ENCODE data around the gene CPO. TPM values are rescaled to one million over a fixed set of nuclear protein-coding genes. Genes with fewer than 3 reads are reported as not detected.
"Not testable (repeated sequence)": the region's sequence is repeated elsewhere in the genome, so short reads cannot be mapped to it uniquely, and the experiment has no call there.

The CPO gene
- 1.1 TPM in 1 of 2 replicates, not detected in the other for total RNA-seq

- no peak for DNase-seq (ENCODE audit: low read depth)
Measured at GRCh38 chr2:206939340-206939739, at the start of gene CPO. TSS of gene CPO (plus strand) at chr2:206939518. CDS start at chr2:206939600, 82 bp downstream.

DNA sequence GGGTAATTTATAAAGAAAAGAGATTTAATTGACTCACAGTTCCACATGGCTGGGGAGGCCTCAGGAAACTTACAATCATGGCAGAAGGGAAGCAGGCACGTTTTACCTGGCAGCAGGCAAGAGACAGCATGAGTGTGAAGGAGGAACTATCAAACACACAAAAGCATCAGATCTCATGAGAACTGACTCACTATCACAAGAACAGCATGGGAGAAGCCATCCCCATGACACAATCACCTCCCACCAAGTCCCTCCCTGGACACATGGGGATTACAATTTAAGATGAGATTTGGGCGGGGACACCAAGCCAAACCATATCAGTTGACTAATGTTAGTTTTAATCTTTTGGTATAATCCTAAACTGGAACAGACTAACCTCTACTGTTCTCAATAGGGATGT lies 49.1 kb upstream of the CPO start:
- no peak for DNase-seq (ENCODE audit: low read depth)

GRCh38 chr2:206890926-206891325 lies 48.4 kb upstream of the CPO start:
- no peak for DNase-seq (ENCODE audit: low read depth)

DNA sequence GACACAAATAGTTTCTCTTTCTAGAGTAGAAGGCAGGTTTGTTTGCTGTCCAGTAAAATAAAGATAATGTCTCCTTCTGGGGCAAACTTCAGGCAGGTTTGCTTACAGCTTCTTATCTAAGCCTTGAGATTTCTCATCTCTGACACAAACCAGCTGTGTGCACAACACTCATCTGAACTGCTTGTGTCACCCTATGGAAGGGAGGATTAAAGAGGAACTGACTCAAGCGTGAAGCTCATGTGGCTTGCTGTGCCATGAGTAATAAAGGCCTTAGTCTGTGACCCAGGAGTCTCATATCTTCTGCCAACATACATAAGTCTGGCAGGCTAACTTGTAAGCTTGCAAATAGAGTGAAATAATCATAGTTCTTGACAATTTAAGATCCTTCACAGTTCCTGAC lies 24.2 kb upstream of the CPO start:
- peak; percentile 91 for DNase-seq (ENCODE audit: low read depth)

DNA sequence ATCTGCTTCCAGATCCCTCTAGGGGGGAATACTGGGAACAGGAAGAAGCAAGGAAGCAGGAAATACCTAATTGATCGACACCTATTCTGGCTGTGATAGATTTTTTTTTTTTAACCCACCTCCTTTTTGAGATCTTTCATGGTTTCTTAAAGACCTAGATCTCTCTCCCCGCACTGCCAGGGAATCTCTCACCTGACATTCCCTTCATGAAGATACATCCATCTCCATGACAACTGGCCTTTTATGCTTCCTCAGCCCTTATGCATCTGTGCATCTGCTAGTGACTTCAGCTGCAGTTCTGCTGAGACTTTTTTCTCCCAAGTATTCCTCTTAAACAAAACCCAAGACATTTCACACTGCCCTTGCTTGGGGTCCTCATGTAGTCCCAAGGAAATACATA lies 21.1 kb upstream of the CPO start:
- DNase-seq (ENCODE audit: low read depth), result no peak

DNA sequence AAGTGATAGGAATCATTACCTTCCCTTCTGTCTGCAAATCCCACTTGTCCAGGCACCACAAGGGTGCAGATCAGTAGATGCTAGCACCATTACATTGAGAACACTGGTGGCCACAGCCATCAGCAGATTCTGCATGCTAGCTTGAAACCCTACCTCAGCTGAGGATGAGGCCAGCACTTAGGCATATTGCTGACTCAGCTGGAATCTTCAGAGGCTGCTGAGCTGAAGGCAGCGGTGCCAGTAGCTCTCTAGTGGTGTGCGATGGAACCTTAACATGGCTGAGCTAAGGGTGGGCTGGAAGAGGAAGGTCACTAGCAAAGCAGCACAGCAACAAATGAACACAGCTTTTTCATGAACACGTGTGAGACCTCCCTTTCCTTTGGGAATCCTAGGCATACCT lies 19.0 kb upstream of the CPO start:
- no peak for DNase-seq (ENCODE audit: low read depth)

DNA sequence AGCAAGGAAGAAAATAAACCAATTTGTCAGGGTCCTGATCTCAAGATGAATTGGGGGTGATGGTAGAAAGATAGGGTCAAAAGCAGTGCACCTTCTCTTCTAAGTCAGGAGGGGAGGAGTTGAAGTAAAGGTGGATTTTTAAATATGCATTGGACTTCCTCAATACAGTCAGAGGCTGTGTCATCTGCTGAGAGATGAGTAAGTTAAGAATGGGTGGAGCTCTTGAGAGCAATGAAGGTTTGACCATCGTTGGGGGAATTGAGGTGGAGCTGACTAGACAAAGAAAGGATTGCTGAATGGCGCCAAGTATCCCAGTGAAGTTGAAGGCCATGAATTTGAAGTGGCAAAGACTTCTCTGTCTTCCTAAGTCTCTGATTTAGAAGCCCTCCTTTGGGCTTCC lies 18.4 kb upstream of the CPO start:
- DNase-seq (ENCODE audit: low read depth), result no peak

DNA sequence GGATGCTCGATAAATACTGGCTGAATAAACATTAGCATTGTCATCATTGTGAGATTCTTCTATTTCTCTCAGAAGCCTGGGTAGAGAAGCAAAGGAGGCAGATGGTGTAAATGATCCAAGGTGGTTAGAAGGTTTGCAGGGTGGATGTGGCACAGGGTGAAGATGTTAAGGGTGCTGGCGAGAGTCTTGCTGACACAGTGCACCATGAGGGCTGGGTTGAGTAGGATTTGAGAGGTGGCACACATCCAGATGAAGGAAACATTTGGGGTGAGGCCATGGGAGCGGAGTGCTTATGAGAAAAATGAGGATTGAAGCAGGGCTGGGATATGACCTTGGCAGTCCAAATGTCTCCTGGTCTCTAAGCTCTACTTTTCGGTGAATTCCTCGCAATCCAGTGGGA lies 17.8 kb upstream of the CPO start:
- no peak for DNase-seq (ENCODE audit: low read depth)

DNA sequence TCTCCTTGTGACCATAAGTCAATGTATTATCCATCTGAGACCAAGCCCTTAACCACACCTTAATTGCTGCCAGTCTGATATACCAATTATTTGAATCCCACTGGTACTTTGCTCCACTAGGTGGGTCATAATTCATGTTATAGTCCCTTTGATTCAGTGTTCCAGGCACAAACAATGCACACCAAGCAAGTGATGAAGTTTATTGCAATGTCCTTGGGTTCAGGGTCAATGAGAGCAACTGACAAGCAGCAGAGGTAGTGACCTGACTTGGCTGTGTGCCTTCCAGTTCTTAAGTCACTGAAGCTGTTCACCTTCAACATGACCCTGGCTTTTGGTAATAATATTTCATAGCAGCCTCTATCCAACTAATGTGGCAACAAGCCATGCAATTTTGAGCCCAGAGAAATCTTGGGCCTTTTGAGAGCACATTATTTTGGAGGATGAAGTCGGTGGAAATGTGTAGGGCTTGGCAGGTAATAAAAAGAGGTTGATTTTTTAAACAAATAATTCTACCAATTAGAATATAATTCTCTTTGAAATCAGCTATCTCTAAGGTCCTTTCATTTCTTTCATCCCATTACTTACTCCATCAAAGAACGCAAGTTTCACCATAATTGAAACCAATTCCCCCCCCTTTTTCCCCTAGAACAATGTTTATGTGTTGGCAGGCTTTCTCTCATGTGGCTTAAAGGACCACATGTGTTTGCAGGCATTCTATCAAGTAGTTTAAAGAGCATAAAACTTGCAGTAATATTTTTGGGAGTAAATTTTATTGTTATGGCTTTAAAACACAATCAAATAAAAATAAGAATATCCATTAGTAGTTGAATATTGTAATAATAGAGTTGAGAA lies 3.1 kb upstream of the CPO start:
- no peak for DNase-seq (ENCODE audit: low read depth)

GRCh38 chr2:206936843-206937230 lies 2.5 kb upstream of the CPO start:
- peak; percentile 2 for DNase-seq (ENCODE audit: low read depth)

- no peak for DNase-seq (ENCODE audit: low read depth)
Measured at GRCh38 chr2:206937555-206937954, 1.8 kb upstream of the CPO start.

DNA sequence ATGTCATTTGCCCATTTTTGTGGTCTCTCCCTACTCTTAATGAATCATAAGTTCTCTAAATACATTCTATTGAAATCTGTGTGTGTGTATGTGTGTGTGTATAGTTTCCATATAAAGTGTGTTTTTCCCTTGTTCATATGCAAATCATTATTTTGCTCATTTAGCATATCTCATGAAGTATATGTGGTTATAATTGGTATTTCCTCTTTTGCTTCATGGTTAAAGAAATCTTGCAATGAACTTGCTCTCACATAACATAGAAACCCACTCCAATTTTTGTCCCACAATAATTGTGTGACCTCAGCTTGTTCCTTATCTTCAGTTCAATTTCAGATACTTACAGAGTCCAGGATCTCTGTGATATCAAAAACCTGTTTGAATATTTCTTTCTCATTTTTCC lies 1.2 kb downstream of the CPO start:
- no peak for DNase-seq (ENCODE audit: low read depth)

- no peak for DNase-seq (ENCODE audit: low read depth)
Measured at GRCh38 chr2:206942592-206943478, 3.5 kb downstream of the CPO start.

GRCh38 chr2:206953404-206953803 lies 14.1 kb downstream of the CPO start:
- DNase-seq (ENCODE audit: low read depth), result not testable (repeated sequence)

DNA sequence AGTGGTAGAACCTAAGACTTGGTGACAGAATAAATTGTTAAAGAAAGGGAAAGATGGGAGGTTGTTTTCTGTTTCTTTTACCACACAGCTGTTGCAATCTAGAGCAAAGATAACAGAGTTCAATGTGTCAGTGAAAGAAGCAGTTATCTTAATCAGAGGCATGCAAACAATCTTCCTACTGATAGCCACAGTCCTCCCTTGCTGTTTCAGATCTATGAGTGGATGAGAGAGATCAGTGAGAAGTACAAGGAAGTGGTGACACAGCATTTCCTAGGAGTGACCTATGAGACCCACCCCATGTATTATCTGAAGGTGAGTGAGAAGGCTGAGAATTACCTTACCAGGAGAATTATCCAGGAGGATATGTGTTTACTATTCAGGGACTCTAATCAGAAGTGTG lies 15.9 kb downstream of the CPO start:
- DNase-seq (ENCODE audit: low read depth), result no peak

GRCh38 chr2:206958261-206958660 lies 18.9 kb downstream of the CPO start:
- DNase-seq (ENCODE audit: low read depth), result no peak

GRCh38 chr2:206962966-206963365 lies 23.6 kb downstream of the CPO start:
- DNase-seq (ENCODE audit: low read depth), result no peak

- no peak for DNase-seq (ENCODE audit: low read depth)
Measured at GRCh38 chr2:206968134-206969086, 29.1 kb downstream of the CPO start.

GRCh38 chr2:206969192-206969591 lies 29.9 kb downstream of the CPO start:
- DNase-seq (ENCODE audit: low read depth), result no peak

- no peak for DNase-seq (ENCODE audit: low read depth)
Measured at GRCh38 chr2:206970589-206971360, 31.5 kb downstream of the CPO start.

- DNase-seq (ENCODE audit: low read depth), result no peak
Measured at GRCh38 chr2:206971805-206972204, 32.5 kb downstream of the CPO start.
